OCI-LY7 (cell line): Measurements from ENCODE around the gene SOCS7. TPM values are rescaled to one million over a fixed set of nuclear protein-coding genes. Genes with fewer than 3 reads are reported as not detected.

ENCODE experiments used
- BruUV-seq: library from RNA; stranded (reverse); fragments of 400-500 nt; replicated peaks from 2 replicates; lab custom pipeline; 2021; lab: Mats Ljungman, UMichigan
- CTCF ChIA-PET: fragments of 300-600 bp; sonication (Branson Sonifier 250); formaldehyde crosslinking; loops from one replicate; lab custom pipeline; 2022; ENCODE audit warnings: antibody characterized with exemption; ENCODE audit not compliant: unreplicated experiment; lab: Charles Lee
- POLR2A ChIA-PET: fragments of 300-600 bp; sonication (Branson Sonifier 250); formaldehyde crosslinking; loops from one replicate; lab custom pipeline; 2022; ENCODE audit warnings: antibody characterized with exemption; lab: Charles Lee
- DNase-seq: peaks from one replicate; pipeline ENCODE4 v3.0.0-alpha.2; 2015; ENCODE audit warnings: low spot score
- H2AFZ ChIP-seq: fragments of 200-600 bp; sonication (generic), shearing (Covaris generic); 2 replicates; pipeline ENCODE4 v1.6.1; 2014; ENCODE audit warnings: mild to moderate bottlenecking, antibody characterized with exemption, low read length, moderate library complexity
- H3K27ac ChIP-seq: fragments of 200-600 bp; sonication (generic); 2 replicates; pipeline ENCODE4 v1.5.1; 2014; ENCODE audit warnings: mixed run types, low read depth, mild to moderate bottlenecking, moderate library complexity, low read length, inconsistent platforms; ENCODE audit not compliant: poor library complexity, severe bottlenecking
- H3K36me3 ChIP-seq: fragments of 200-600 bp; sonication (generic); 2 replicates; pipeline ENCODE4 v1.6.1; 2014; ENCODE audit warnings: mild to moderate bottlenecking, antibody characterized with exemption, low read length, moderate library complexity, mixed read lengths; ENCODE audit not compliant: insufficient read depth
- H3K4me1 ChIP-seq: fragments of 200-600 bp; sonication (generic); 2 replicates; pipeline ENCODE4 v1.5.1; 2014; ENCODE audit warnings: mild to moderate bottlenecking, low read length; ENCODE audit not compliant: insufficient read depth, poor library complexity, severe bottlenecking
- H3K4me2 ChIP-seq: fragments of 200-600 bp; sonication (generic); 2 replicates; pipeline ENCODE4 v1.6.1; 2014; ENCODE audit warnings: mild to moderate bottlenecking, low read length
- H3K4me3 ChIP-seq: fragments of 200-600 bp; sonication (generic); 2 replicates; pipeline ENCODE4 v1.5.1; 2014; ENCODE audit warnings: mild to moderate bottlenecking, low read depth, low read length; ENCODE audit not compliant: poor library complexity, severe bottlenecking
- H3K79me2 ChIP-seq: fragments of 200-600 bp; sonication (generic); 2 replicates; pipeline ENCODE4 v1.6.1; 2016; ENCODE audit warnings: low read depth, mild to moderate bottlenecking, low read length, moderate library complexity, mixed read lengths; ENCODE audit not compliant: insufficient read depth
- H3K9me2 ChIP-seq: fragments of 200-600 bp; sonication (generic); 2 replicates; pipeline ENCODE4 v1.6.1; 2016; ENCODE audit warnings: mild to moderate bottlenecking, low read length, mixed read lengths; ENCODE audit not compliant: insufficient read depth
- H3K9me3 ChIP-seq: fragments of 200-600 bp; sonication (generic); 2 replicates; pipeline ENCODE4 v1.6.1; 2014; ENCODE audit warnings: mild to moderate bottlenecking, mixed run types, low read length, mixed read lengths
- H4K20me1 ChIP-seq: fragments of 200-600 bp; sonication (generic); 2 replicates; pipeline ENCODE4 v1.6.1; 2014; ENCODE audit warnings: mild to moderate bottlenecking, antibody characterized with exemption, low read length, moderate library complexity, mixed read lengths; ENCODE audit not compliant: insufficient read depth
- EZH2phosphoT487 ChIP-seq: fragments of 200-600 bp; sonication (generic); IDR thresholded peaks from 2 replicates; pipeline ENCODE4 v1.6.1; 2018; ENCODE audit warnings: low read depth, borderline replicate concordance, mild to moderate bottlenecking, mixed run types, antibody characterized with exemption, low read length, moderate library complexity, mixed read lengths
- intact Hi-C: fragments of 100-400 bp; cut with micrococcal nuclease; formaldehyde crosslinking; loops from one replicate; pipeline ENCODE4 v1.10.0; 2022; ENCODE audit not compliant: unreplicated experiment
- total RNA-seq, 2 experiments: library from RNA; depleted of rRNA in 1 of 2; stranded (reverse); fragments of >200 nt in 1 of 2; shearing (Covaris generic) in 1 of 2; gene quantifications; 2 replicates each; pipeline ENCODE4 v1.2.3, GENCODE V29; 2014 to 2022
- TF ChIP-seq, protein P1 (sequence below): fragments of 200-600 bp; sonication (generic); conservative IDR thresholded peaks from 2 replicates; pipeline ENCODE4 v1.5.1; 2014; ENCODE audit warnings: mild to moderate bottlenecking, antibody characterized with exemption, low read length, moderate library complexity, mixed read lengths

SOCS7 gene
- total RNA-seq, 2 experiments from 2014 or later = 36.1 to 39.1 TPM

DNA sequence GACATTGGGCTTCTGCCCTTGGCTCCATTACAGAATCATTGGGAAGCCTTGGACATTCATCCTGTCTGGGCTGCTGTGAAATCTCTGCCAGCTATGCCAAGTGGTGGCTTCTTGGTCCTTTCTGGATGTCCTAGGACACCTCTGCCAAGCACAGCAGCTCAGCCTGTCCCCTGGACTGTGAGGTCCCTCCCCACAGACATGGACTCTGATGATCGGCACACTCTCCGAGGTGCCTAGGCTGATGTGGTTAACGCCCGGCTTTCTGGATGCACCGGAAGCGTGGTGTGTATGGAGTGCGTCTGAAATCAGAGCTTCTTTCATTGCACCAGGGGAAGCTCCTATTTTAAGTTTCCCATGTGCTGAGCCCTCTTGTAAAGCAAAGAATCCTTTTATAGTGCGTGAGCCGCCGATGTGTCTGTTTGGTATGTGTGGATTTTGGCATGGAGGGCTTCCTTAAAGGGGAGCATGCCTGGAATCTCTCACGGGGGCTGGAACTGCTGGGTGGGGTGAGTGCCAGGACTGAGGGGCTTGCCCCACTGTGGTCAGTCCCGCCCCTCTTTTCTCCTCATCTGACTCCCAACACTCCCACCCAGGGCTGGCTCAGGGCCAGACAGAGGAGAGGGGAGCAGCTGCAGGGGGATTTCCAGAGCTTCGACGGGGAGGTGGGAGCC lies 69.7 kb downstream of the SOCS7 start:
- no TSS peak for BruUV-seq
- Histone ChIP-seq H3K4me3 (peak overlapping the region; percentile 14), H4K20me1 (no peaks in the 10 kb centered on the region), H3K27ac (no peak overlapping the region), H3K4me2 (peak overlapping the region; percentile 66), H3K9me2 (no peaks in the 10 kb centered on the region), H3K36me3 (no peaks in the 10 kb centered on the region), H3K4me1 (peaks cover 63% of the 10 kb centered on the region), H2AFZ (peak overlapping the region; percentile 27; the same call in 1 of the 2 replicates), H3K79me2 (no peaks in the 10 kb centered on the region), H3K9me3 (no peaks in the 10 kb centered on the region)
- CTCF ChIA-PET = no interaction called here
- POLR2A ChIA-PET = no interaction called here
- TF ChIP-seq, protein P1, sequence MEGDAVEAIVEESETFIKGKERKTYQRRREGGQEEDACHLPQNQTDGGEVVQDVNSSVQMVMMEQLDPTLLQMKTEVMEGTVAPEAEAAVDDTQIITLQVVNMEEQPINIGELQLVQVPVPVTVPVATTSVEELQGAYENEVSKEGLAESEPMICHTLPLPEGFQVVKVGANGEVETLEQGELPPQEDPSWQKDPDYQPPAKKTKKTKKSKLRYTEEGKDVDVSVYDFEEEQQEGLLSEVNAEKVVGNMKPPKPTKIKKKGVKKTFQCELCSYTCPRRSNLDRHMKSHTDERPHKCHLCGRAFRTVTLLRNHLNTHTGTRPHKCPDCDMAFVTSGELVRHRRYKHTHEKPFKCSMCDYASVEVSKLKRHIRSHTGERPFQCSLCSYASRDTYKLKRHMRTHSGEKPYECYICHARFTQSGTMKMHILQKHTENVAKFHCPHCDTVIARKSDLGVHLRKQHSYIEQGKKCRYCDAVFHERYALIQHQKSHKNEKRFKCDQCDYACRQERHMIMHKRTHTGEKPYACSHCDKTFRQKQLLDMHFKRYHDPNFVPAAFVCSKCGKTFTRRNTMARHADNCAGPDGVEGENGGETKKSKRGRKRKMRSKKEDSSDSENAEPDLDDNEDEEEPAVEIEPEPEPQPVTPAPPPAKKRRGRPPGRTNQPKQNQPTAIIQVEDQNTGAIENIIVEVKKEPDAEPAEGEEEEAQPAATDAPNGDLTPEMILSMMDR = no peak
- no peak for TF ChIP-seq EZH2phosphoT487
- DNase-seq = no peak
- intact Hi-C loops = loop anchor here (10.0 kb wide), 1 partner anchor 243 kb away; no protein-coding TSS in a partner anchor

DNA sequence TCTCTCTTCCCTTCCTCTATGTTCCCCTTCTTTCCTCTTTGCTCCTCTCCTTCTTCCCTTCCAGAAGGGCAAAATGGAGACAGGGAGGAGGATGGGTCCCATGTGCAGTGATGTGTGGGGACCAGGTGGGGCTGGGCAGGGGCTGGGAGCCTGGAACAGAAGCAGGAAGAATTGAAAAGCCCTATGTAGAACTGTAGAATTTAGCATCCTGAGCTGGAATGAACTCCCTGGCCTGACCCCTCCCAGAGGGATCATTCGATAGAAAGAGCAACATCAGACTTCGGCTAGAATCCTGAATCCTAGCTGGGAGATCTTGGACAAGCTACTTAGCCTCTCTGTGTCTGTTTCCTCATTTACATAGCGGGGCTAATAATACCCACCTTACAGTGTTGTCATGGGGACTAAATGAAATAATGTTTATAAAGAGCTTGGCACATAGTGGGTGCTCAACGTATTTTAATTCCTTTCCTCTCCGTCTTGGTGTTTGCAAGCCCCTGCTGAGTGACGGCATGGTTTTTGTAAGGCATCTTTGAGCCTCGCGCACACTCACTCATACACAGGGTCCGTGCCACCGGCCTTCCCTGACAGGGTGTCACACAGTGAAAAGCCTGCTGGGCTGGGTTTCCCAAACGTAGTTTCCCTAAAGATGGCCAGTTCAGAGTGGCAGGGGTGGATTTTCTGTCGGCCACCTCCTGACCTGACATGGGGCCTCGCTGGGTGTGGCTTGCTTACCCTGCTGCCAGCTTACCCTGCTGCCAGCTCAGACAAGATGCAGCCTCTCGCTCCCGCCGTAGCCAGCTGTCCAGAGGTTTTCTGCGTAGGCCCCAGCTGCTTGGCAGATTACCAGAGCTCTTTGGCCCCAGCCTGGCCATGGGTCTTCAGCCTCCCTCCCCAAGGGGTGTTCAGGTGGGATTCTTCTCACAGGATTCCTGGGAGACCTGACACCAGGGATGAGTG lies 70.5 kb downstream of the SOCS7 start:
- ChIA-PET POLR2A (no interaction called here), CTCF (no interaction called here)
- Histone ChIP-seq H3K4me3 (peak overlapping the region; percentile 14), H3K27ac (no peak overlapping the region), H2AFZ (peak overlapping the region; percentile 27; the same call in 1 of the 2 replicates), H3K4me2 (peak overlapping the region; percentile 66), H3K79me2 (no peaks in the 10 kb centered on the region), H3K9me3 (no peaks in the 10 kb centered on the region), H4K20me1 (no peaks in the 10 kb centered on the region), H3K9me2 (no peaks in the 10 kb centered on the region), H3K4me1 (peaks cover 58% of the 10 kb centered on the region), H3K36me3 (no peaks in the 10 kb centered on the region)
- intact Hi-C loops = loop anchor here (2.0 to 10.0 kb wide), 2 partner anchors 53 to 243 kb away; no protein-coding TSS in a partner anchor
- BruUV-seq = no TSS peak
- TF ChIP-seq EZH2phosphoT487 = no peak
- TF ChIP-seq, protein P1 = no peak
- DNase-seq = no peak
